AML-193 (cell line): ENCODE data around the gene TMPRSS9.
"Not testable (repeated sequence)": the region's sequence is repeated elsewhere in the genome, so short reads cannot be mapped to it uniquely, and the experiment has no call there.

Source experiments
- DNase-seq, 2 experiments: peaks; one replicate each; lab custom pipeline; 2025; lab: John Stamatoyannopoulos, UW

TMPRSS9 gene

GRCh38 chr19:2394054-2394441 is 34.0 kb downstream of the TMPRSS9 start:
- DNase-seq = no peak

- peak; percentile 81 to 82 for DNase-seq
Observed at GRCh38 chr19:2394442-2395292, 34.6 kb downstream of the TMPRSS9 start.

GRCh38 chr19:2395293-2395829 is 35.3 kb downstream of the TMPRSS9 start:
- DNase-seq = not testable (repeated sequence)

- not testable (repeated sequence) for DNase-seq
Observed at GRCh38 chr19:2397173-2397572, 37.1 kb downstream of the TMPRSS9 start.

- no peak for DNase-seq
Observed at GRCh38 chr19:2398735-2399305, 38.8 kb downstream of the TMPRSS9 start.

GRCh38 chr19:2399582-2399981 is 39.5 kb downstream of the TMPRSS9 start:
- no peak for DNase-seq

- no peak for DNase-seq
Observed at GRCh38 chr19:2408247-2408646, 48.2 kb downstream of the TMPRSS9 start.

GRCh38 chr19:2409352-2409912 is 49.4 kb downstream of the TMPRSS9 start:
- DNase-seq = no peak

- DNase-seq = no peak
Observed at GRCh38 chr19:2410023-2410422, 50.0 kb downstream of the TMPRSS9 start.

GRCh38 chr19:2411709-2412108 is 51.6 kb downstream of the TMPRSS9 start:
- no peak for DNase-seq

- no peak for DNase-seq
Observed at GRCh38 chr19:2412449-2412848, 52.4 kb downstream of the TMPRSS9 start.

GRCh38 chr19:2413159-2413558 is 53.1 kb downstream of the TMPRSS9 start:
- no peak for DNase-seq

GRCh38 chr19:2413629-2414028 is 53.6 kb downstream of the TMPRSS9 start:
- no peak for DNase-seq

- DNase-seq = no peak
Observed at GRCh38 chr19:2415281-2415972, 55.4 kb downstream of the TMPRSS9 start.

GRCh38 chr19:2415973-2416319 is 55.9 kb downstream of the TMPRSS9 start:
- no peak for DNase-seq

- DNase-seq = no peak
Observed at GRCh38 chr19:2416321-2417097, 56.4 kb downstream of the TMPRSS9 start.

GRCh38 chr19:2417436-2417835 is 57.4 kb downstream of the TMPRSS9 start:
- DNase-seq = not testable (repeated sequence)

- DNase-seq = no peak
Observed at GRCh38 chr19:2417881-2418406, 57.9 kb downstream of the TMPRSS9 start.

GRCh38 chr19:2419754-2420153 is 59.7 kb downstream of the TMPRSS9 start:
- DNase-seq = no peak

- no peak for DNase-seq
Observed at GRCh38 chr19:2420490-2420889, 60.4 kb downstream of the TMPRSS9 start.

- DNase-seq = no peak
Observed at GRCh38 chr19:2421581-2422306, 61.7 kb downstream of the TMPRSS9 start.
